Fibroblast of pulmonary artery (primary cell): ENCODE results near the gene PRDM2.
A peak's percentile ranks its signal among the peaks of the same experiment; 100 is the strongest.

ENCODE experiments used
- DNase-seq: peaks from one replicate; pipeline ENCODE4 v3.0.0-alpha.2; 2010; ENCODE audit warnings: low read depth
- H3K4me3 ChIP-seq: replicated peaks from 2 replicates; pipeline ENCODE4 v1.5.1; 2011; ENCODE audit warnings: low read depth, mild to moderate bottlenecking, control low read depth, low read length, moderate library complexity
- TF ChIP-seq, protein P1 (sequence below): IDR thresholded peaks from 2 replicates; pipeline ENCODE4 v1.5.1; 2011; ENCODE audit warnings: mild to moderate bottlenecking, control low read depth, low read length, inconsistent platforms; ENCODE audit errors: missing control alignments

PRDM2 gene

GRCh38 chr1:13732971-13733667 is 33.1 kb downstream of the PRDM2 start:
- no peak overlapping the region for H3K4me3 ChIP-seq
- no peak for DNase-seq
- TF ChIP-seq, protein P1, sequence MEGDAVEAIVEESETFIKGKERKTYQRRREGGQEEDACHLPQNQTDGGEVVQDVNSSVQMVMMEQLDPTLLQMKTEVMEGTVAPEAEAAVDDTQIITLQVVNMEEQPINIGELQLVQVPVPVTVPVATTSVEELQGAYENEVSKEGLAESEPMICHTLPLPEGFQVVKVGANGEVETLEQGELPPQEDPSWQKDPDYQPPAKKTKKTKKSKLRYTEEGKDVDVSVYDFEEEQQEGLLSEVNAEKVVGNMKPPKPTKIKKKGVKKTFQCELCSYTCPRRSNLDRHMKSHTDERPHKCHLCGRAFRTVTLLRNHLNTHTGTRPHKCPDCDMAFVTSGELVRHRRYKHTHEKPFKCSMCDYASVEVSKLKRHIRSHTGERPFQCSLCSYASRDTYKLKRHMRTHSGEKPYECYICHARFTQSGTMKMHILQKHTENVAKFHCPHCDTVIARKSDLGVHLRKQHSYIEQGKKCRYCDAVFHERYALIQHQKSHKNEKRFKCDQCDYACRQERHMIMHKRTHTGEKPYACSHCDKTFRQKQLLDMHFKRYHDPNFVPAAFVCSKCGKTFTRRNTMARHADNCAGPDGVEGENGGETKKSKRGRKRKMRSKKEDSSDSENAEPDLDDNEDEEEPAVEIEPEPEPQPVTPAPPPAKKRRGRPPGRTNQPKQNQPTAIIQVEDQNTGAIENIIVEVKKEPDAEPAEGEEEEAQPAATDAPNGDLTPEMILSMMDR, result no peak

DNA sequence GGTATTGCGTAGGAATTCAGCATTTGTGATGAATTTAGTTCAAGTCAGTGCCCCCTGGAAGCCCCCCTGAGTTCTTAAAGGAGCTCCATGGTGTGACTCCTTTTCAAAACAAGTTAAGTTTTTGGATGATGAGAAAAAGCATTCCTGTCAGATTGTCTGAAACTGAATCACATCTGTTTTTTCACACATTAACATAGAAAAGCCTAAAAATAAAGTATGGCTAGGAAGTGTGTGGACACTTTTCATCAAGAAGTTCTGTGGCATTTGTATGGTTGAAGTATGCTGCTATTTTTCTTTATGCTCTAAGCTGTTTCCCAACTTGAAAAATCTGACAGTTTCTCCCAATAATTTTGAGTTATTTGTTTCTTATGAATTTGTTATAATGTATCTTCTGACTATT is 33.7 kb downstream of the PRDM2 start:
- H3K4me3 ChIP-seq, result no peak overlapping the region
- TF ChIP-seq, protein P1, result no peak
- no peak for DNase-seq

DNA sequence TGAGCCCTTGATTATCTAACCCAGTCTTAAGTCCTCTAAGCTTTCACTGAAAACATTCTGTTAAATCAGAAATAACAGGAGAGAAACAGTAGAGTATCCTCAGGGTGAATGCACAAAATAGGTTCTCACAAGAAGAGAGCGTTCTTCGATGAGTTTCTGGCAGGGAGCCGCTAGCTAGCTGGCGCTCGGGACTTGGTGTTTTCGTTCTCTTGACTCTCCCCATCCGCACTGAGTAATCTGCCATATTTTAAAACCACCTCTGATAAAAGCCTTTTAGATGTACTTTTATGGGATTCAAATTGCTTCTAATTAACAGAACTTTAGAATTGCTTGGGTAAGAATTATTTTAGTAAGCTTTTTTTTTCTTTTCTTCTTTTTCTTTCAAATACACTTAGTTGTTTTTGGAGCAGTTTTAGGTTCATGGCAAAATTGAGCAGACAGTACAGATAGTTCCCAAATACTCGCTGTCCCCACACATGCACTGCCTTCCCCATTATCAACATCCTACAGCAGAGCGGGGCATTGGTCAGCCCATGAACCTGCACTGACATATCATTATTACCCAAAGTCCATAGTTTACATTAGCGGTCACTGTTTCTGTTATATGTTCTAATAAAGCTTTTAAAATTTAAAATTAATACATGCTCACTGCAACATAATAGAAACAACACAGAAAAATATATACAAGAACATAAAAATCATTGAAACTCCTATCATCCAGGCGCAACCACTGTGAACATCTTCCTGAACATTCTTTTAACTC is 35.4 kb downstream of the PRDM2 start:
- no peak overlapping the region for H3K4me3 ChIP-seq
- DNase-seq, result no peak
- TF ChIP-seq, protein P1, result no peak

DNA sequence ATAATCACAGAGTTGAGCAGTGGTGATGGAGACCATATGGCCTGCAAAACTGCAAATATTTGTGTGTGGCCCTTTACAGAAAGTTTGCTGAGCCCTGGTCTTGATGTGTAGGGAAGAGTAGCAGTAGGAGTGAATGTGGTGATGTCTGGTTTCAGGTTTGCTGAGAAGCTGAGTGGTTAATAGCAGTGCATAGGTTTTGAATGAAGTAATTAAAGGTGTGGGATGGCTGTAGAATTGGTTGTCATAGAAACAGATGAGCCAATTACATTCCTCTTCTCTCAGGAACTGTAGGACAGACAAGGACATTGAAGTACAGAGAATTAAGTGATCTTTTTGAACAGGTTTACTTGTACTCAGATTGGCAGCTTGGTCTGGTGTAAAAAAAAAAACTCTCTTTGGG is 37.4 kb downstream of the PRDM2 start:
- TF ChIP-seq, protein P1, result no peak
- no peak for DNase-seq
- no peak overlapping the region for H3K4me3 ChIP-seq

DNA sequence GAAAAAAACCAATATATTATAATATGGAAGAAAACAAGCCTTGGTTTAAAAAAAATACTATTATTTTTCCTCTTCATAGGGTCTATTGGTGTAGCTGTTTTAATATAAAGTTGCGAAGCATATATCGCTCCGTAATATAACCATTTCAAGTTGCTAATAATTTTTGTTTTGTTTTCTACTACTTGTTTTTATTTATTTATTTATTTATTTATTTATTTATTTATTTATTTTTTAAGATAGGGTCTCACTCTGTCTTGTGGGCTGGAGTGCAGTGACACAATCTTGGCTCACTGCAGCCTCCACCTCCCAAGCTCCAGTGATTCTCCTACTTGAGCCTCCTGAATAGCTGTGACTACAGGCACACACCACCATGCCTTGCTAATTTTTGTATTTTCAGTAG is 46.4 kb downstream of the PRDM2 start:
- no peak overlapping the region for H3K4me3 ChIP-seq
- TF ChIP-seq, protein P1, result no peak
- DNase-seq, result no peak

DNA sequence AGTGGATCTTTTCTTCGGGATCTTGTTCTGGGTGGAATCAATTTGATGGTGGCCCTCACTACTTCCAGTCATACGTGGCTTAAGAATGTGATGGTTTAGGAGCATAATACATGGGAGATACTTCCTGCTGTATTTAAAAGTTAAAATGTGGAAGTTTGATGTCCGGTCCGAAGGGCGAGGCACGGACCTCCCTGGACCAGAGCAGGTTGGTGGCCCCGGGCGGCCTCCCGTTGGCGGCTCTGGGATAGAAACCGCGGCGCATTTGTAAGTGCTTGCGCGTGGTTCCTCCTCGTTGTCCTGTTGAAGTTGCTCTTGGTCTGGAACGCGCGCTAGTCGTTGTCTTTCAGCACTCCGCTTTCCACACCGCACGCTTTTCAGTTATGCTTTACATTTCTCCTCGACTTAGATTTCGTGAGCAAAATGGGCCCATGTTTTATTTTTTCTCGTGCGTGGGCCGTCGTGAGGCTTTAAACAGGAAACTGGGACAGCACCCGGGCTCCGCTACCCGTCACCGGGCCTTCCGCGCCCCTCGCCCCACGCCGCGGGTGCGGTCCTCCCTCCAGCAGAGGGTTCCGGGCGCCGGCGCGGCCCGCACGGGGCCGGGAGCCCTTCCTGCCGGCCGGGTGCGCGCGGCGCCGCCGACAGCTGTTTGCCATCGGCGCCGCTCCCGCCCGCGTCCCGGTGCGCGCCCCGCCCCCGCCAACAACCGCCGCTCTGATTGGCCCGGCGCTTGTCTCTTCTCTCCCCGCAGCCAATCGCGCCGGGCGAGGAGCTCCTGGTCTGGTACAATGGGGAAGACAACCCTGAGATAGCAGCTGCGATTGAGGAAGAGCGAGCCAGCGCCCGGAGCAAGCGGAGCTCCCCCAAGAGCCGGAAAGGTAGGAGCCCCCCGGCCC is 48.9 kb downstream of the PRDM2 start:
- DNase-seq, result peak; percentile 95
- peak overlapping the region; percentile 84 for H3K4me3 ChIP-seq
- TF ChIP-seq, protein P1, result no peak
